Colonic mucosa (tissue), 4 donors: ENCODE results near the gene KCNJ5. TPM values are rescaled to one million over a fixed set of nuclear protein-coding genes. Genes with fewer than 3 reads are reported as not detected.

Experiments used
- DNase-seq: peaks from one replicate; pipeline ENCODE4 v3.0.0-alpha.2; 2020
- H3K27ac ChIP-seq: fragments of 200-600 bp; one replicate; pipeline ENCODE4 v1.8.0; 2021
- H3K27me3 ChIP-seq: fragments of 200-600 bp; one replicate; pipeline ENCODE4 v1.8.0; 2021
- H3K36me3 ChIP-seq: fragments of 200-600 bp; one replicate; pipeline ENCODE4 v1.8.0; 2021
- H3K4me1 ChIP-seq: fragments of 200-600 bp; one replicate; pipeline ENCODE4 v1.8.0; 2021; ENCODE audit warnings: mild to moderate bottlenecking
- H3K4me3 ChIP-seq: fragments of 200-600 bp; one replicate; pipeline ENCODE4 v1.8.0; 2021
- H3K9ac ChIP-seq, 2 donors: one replicate each; pipeline ENCODE4 v1.7.0; 2013; ENCODE audit warnings: control low read depth in 2 of 2, low read depth in 2 of 2, low read length in 2 of 2
- H3K9me3 ChIP-seq: fragments of 200-600 bp; one replicate; pipeline ENCODE4 v1.8.0; 2021
- CTCF ChIP-seq: fragments of 200-600 bp; IDR thresholded peaks from one replicate; pipeline ENCODE4 v1.8.0; 2022; ENCODE audit warnings: antibody characterized with exemption, mild to moderate bottlenecking
- intact Hi-C: fragments of 100-400 bp; cut with DNase I; formaldehyde crosslinking; loops from one replicate; pipeline ENCODE4 v1.14.1; 2022
- total RNA-seq, 2 donors: library from RNA; stranded (reverse); fragmentation: NEBNext Ultra II Directional in 1 of 2; extraction: Animal tissue kit (Norgen Biotek cat#: 25700) in 1 of 2; gene quantifications; one replicate each; pipeline ENCODE4 v1.2.1, GENCODE V29; 2021
- donor health status: healthy.
- donor health status: DM: no; HTN: no; CAD: no.
- donor health status: DM: no; HTN: no; CAD: no.

The KCNJ5 gene
- total RNA-seq, 2 donors from 2014 or later = 0.15 to 0.66 TPM

GRCh38 chr11:128934926-128935325 lies 43.8 kb downstream of the KCNJ5 start:
- DNase-seq = no peak
- no peak for TF ChIP-seq CTCF

DNA sequence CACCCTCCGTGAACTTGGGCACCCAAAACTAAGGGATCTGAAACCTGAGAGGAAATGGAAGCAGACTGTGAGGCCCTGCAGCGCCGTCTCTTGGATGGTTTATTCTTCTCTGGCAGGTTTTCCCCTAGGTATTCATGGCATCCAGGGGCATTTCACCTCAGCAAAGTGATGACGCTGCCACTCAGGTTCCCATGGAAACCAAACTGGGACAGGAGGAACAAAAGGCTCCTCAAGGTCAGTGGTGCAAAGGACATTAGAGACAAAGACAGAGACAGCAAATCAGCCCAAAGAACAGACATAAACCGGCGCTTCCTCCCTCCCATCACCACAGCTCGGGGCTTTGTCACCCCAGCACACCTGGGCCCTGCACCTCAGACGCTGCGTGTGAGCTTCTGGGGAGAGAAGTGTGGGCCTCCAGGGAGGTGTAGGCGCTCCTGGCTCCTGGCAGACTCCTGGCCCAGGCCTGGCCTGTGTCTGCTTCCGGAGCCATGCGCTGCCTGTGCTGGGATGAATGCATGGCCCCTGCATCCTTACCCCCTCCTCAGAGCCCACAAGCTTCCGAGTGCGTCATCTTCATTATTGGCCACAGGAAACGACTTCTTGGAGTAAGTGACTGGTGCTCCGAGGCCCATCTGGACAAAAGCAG lies 45.6 kb downstream of the KCNJ5 start:
- no peaks in the 10 kb centered on the region for H3K4me1 ChIP-seq
- no peak for DNase-seq
- no peak overlapping the region for H3K9ac ChIP-seq
- no peaks in the 10 kb centered on the region for H3K36me3 ChIP-seq
- H3K27ac ChIP-seq = no peak overlapping the region
- H3K27me3 ChIP-seq = no peaks in the 10 kb centered on the region
- intact Hi-C loops = no loop called here
- TF ChIP-seq CTCF = no peak
- H3K4me3 ChIP-seq = no peak overlapping the region
- H3K9me3 ChIP-seq = no peaks in the 10 kb centered on the region

More at GRCh38 chr11:128934926-128935325, 43.8 kb downstream of the KCNJ5 start:
- Histone ChIP-seq H3K4me1 (no peaks in the 10 kb centered on the region), H3K9ac (no peak overlapping the region), H3K36me3 (no peaks in the 10 kb centered on the region), H3K9me3 (no peaks in the 10 kb centered on the region), H3K27ac (no peak overlapping the region), H3K4me3 (no peak overlapping the region), H3K27me3 (no peaks in the 10 kb centered on the region)
- intact Hi-C loops = no loop called here

- no peaks in the 10 kb centered on the region for H3K4me1 ChIP-seq
- intact Hi-C loops = no loop called here
- no peak overlapping the region for H3K4me3 ChIP-seq
- no peak for DNase-seq
- no peaks in the 10 kb centered on the region for H3K36me3 ChIP-seq
- H3K27ac ChIP-seq = no peak overlapping the region
- no peaks in the 10 kb centered on the region for H3K9me3 ChIP-seq
- no peaks in the 10 kb centered on the region for H3K27me3 ChIP-seq
- TF ChIP-seq CTCF = no peak
- H3K9ac ChIP-seq = no peak overlapping the region
Measured at GRCh38 chr11:128937480-128937879, 46.3 kb downstream of the KCNJ5 start.

GRCh38 chr11:128938156-128938885 lies 47.2 kb downstream of the KCNJ5 start:
- H3K36me3 ChIP-seq = no peaks in the 10 kb centered on the region
- no peak for TF ChIP-seq CTCF
- H3K9me3 ChIP-seq = no peaks in the 10 kb centered on the region
- no peak for DNase-seq
- no peaks in the 10 kb centered on the region for H3K4me1 ChIP-seq
- H3K9ac ChIP-seq = no peak overlapping the region
- H3K4me3 ChIP-seq = no peak overlapping the region
- no peak overlapping the region for H3K27ac ChIP-seq
- H3K27me3 ChIP-seq = no peaks in the 10 kb centered on the region
- intact Hi-C loops = no loop called here

- H3K4me3 ChIP-seq = no peak overlapping the region
- no peak overlapping the region for H3K9ac ChIP-seq
- DNase-seq = no peak
- no peaks in the 10 kb centered on the region for H3K36me3 ChIP-seq
- no peak overlapping the region for H3K27ac ChIP-seq
- TF ChIP-seq CTCF = no peak
- no peaks in the 10 kb centered on the region for H3K9me3 ChIP-seq
- intact Hi-C loops = no loop called here
- no peaks in the 10 kb centered on the region for H3K4me1 ChIP-seq
- H3K27me3 ChIP-seq = no peaks in the 10 kb centered on the region
Measured at GRCh38 chr11:128939591-128939990, 48.4 kb downstream of the KCNJ5 start.
